Measurements from ENCODE around the gene EHF. TPM values are rescaled to one million over a fixed set of nuclear protein-coding genes. Genes with fewer than 3 reads are reported as not detected.

The EHF gene
- not detected in 2 replicates for total RNA-seq

GRCh38 chr11:34620820-34621792 lies at the start of gene EHF:
EHF (plus strand) TSS chr11:34621093; CDS start chr11:34642631, 21,538 bp downstream.

Other genes starting within 250 kb of the EHF start
- gene CAT, start 182.2 kb upstream of the EHF start, total RNA-seq, result 51.9 and 65.7 TPM in 2 replicates
- not detected in 2 replicates for gene ELF5, start 107.3 kb upstream of the EHF start, total RNA-seq

Data from thoracic aorta endothelial cell (primary cell).